T-helper 22 cell (primary cell): ENCODE measurements around the gene GGT5.
"Not testable (repeated sequence)": the region's sequence is repeated elsewhere in the genome, so short reads cannot be mapped to it uniquely, and the experiment has no call there.

ENCODE experiments used
- DNase-seq: peaks from one replicate; pipeline ENCODE4 v3.0.0-alpha.2; 2020; ENCODE audit warnings: low read depth

The GGT5 gene

GRCh38 chr22:24232124-24232523 is 12.8 kb downstream of the GGT5 start:
- no peak for DNase-seq

- DNase-seq, result no peak
Measured at GRCh38 chr22:24231706-24232105, 13.2 kb downstream of the GGT5 start.

DNA sequence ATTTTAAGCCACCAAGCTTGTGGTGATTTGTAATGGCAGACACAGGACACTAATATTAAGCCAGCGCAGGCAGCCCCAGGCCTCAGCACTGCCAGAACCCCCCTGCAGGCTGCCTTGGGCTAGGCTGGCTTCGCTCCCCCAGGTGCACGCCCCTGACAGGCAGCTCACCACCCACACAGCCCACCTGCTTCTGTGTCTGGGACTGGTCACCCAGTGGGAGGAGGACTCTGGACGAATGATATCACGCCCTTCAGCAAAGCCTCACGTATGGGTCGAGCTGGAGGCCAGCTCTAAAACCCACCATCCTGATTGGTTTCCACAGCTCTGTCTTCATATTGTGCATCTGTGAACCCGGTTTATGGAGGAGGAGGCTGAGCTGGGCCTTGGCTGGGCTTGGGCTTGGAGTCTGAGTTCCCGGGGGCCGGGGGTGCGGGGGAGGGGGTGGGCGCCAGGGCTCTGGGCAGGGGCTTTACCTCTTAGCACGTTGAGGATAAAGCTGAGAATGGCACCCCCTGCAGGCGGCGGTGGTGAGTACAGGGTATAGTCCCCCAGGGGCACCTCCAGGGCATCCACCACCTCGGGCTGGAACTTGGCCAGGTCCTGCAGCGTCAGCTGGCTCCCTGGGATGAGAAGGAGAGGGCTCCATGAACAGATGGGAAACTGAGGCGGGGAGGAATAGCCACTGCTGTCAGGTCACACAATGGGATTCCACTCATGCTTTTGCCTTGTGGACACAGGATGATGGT is 13.8 kb downstream of the GGT5 start:
- DNase-seq, result peak; percentile 17

DNA sequence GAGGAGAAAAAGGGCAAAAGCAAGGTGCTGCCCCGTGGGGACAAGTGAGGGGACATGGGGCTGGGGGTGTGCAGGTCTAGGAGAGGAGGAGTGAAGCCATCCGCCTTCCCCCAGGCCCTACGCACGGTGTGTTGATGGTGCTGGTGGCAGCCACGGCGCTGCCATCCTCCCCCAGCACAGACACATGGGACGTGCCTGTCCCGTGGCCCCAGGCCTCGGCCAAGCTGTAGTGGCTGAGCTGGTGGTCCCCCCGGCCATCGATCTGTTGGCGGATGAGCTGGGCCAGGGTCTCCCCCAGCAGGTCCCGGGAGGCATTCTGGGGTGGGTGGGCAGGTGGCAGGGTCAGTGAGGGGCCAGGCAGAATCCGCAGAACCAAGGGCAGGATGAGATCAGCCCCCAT is 18.9 kb downstream of the GGT5 start:
- no peak for DNase-seq

- DNase-seq, result no peak
Measured at GRCh38 chr22:24225044-24225601, 19.8 kb downstream of the GGT5 start.

DNA sequence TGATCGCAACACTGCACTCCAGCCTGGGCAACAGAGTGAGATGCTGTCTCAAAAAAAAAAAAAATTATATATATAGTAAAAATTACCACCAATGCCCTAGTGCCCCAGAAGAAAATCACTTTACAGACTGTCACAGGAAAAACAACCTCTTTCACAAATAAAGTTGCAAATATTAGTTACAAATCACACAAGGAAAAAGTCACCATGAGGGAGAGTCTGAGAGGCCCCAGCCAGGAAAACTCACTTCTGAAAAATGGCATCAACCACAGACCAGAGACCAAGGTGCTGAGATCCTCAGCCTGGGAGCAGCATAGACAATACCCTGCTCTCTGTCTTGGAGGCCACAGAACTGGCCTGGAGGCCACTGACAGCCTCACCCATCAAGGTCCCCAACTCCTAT is 20.4 kb downstream of the GGT5 start:
- DNase-seq, result no peak

GRCh38 chr22:24219750-24220149 is 25.1 kb downstream of the GGT5 start:
- no peak for DNase-seq

DNA sequence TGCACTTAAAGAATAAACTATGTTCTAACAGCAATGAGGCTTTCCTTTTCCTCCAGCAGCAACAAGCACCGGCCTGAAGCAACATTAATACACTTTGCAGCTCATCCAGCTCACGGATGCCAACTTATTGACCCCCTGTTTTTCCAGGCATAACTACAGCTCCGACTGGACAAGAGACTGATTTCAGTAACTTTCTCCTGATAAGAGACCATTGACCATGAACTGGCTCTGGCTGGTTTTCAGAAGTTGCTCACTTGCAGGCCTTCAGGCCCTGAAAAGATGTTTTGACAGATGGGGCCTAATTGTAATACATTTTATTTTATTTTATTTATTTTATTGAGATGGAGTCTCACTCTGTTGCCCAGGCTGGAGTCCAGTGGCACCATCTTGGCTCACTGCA is 27.5 kb downstream of the GGT5 start:
- no peak for DNase-seq

DNA sequence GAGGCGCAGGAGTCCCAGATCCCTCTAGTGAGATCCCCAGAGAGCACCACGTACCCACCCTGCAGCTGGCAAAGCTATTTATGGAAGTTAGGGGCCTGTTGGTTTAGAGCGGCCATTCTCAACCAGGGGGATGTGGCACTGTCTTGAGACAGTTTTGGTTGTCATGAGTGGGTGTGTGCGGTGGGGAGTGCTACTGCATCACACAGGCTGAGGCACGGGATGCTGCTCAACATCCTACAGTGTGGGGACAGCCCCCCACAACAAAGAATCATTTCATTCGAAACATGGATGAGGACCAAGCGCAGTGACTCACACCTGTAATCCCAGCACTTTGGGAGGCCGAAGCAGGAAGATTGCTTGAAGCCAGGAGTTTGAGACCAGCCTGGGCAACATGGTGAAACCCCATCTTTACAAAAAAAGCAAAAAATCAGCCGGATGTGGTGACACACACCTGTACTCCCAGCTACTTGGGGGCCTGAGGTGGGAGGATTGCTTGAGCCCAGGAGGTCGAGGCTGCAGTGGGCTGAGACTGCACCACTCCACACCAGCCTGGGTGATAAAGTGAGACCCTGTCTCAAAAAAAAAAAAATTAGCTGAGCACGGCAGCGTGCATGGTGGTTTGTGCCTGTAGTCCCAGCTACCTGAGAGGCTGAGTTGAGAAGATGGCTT is 28.2 kb downstream of the GGT5 start:
- DNase-seq, result no peak

- DNase-seq, result no peak
Measured at GRCh38 chr22:24214467-24215285, 30.2 kb downstream of the GGT5 start.

DNA sequence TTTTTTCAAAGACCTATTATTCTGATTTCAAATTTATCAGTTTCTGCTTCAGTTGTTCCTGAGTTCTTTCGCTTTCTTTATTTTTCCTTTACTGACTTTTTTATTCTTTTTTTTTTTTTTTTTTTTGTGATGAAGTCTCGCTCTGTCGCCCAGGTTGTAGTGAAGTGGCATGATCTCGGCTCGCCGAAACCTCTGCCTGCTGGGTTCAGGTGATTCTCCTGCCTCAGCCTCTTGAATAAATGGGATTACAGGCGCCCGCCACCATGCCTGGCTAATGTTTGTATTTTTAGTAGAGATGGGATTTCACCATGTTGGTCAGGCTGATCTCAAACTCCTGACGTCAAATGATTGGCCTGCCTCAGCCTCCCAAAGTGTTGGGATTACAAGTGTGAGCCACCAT is 31.8 kb downstream of the GGT5 start:
- DNase-seq, result not testable (repeated sequence)

GRCh38 chr22:24211716-24212115 is 33.2 kb downstream of the GGT5 start:
- not testable (repeated sequence) for DNase-seq

GRCh38 chr22:24210409-24210808 is 34.5 kb downstream of the GGT5 start:
- DNase-seq, result not testable (repeated sequence)

- no peak for DNase-seq
Measured at GRCh38 chr22:24209687-24210086, 35.2 kb downstream of the GGT5 start.

DNA sequence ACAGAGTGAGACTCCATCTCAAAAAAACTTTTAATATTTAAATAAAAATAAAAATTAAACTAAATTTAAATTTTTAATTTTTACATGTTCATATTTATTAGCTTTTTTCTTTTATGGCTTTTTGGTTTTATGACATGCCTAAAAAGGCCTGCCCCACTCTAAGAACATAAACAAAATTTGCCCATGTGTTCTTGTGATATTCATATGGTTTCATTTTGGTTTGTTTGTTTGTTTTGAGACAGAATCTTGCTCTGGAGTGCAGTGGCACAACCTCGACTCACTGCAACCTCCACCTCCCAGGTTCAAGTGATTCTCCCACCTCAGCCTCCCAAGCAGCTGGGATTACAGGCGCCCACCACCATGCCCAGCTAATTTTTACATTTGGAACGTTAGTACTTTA is 35.9 kb downstream of the GGT5 start:
- no peak for DNase-seq

- DNase-seq, result no peak
Measured at GRCh38 chr22:24208012-24208749, 36.7 kb downstream of the GGT5 start.

GRCh38 chr22:24207264-24208011 is 37.4 kb downstream of the GGT5 start:
- DNase-seq, result no peak

- DNase-seq, result not testable (repeated sequence)
Measured at GRCh38 chr22:24206460-24207263, 38.2 kb downstream of the GGT5 start.

- no peak for DNase-seq
Measured at GRCh38 chr22:24205438-24206195, 39.3 kb downstream of the GGT5 start.
